ENCODE measurements around the gene COL4A4.

Gene COL4A4

DNA sequence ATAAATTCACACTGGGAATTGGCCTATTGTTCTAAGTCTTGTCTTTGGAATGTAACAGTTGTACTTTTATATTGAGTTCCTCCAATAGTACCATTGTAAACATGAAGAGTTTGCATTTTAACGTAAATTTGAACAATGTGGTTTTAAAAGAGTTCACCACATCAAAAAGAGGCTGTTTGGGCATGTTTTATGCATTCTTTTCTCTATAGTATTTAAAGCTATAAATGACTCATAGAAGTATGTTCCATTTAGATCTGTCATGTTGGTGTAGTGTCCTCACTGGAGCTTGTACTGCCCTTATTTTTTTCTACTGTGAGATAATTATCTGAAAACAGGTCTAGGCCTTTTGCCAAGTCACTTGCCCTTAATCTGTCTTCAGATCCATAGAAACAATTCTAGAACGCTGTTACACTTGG is 186.2 kb downstream of the COL4A4 start:
- Histone ChIP-seq H3K27ac (ENCODE audit: low read length) (peak overlapping the region; percentile 81), H3K36me3 (ENCODE audit: insufficient read depth, low read length) (0 out of 2 replicates have a peak, but pooled peaks cover 4% of the 10 kb centered on the region), H2AFZ (ENCODE audit: low read depth, low read length) (no peak overlapping the region), H3K4me3 (ENCODE audit: low read depth in 1 of 2, low read length in 2 of 2) (no peak overlapping the region), H3K79me2 (ENCODE audit: insufficient read depth, low read length) (no peaks in the 10 kb centered on the region), H3K27me3 (ENCODE audit: insufficient read depth, low read length, poor library complexity) (no peaks in the 10 kb centered on the region), H3K4me1 (ENCODE audit: insufficient read depth, low read length) (peaks cover 69% of the 10 kb centered on the region), H3K4me2 (ENCODE audit: insufficient read depth, low read length) (peak overlapping the region; percentile 17; the same call in 1 of the 2 replicates), H3K9me3 (ENCODE audit: insufficient read depth, low read length, severe bottlenecking) (no peaks in the 10 kb centered on the region), H4K20me1 (ENCODE audit: insufficient read depth, low read length) (no peaks in the 10 kb centered on the region), H3K9ac (ENCODE audit: low read depth, low read length) (peak overlapping the region; percentile 30; the same call in 1 of the 2 replicates)
- no peak for TF ChIP-seq EZH2 (IDR thresholded peaks at IDR 0.05; ENCODE audit: borderline replicate concordance, low read depth, low read length, severe bottlenecking)
- TF ChIP-seq, protein P1, sequence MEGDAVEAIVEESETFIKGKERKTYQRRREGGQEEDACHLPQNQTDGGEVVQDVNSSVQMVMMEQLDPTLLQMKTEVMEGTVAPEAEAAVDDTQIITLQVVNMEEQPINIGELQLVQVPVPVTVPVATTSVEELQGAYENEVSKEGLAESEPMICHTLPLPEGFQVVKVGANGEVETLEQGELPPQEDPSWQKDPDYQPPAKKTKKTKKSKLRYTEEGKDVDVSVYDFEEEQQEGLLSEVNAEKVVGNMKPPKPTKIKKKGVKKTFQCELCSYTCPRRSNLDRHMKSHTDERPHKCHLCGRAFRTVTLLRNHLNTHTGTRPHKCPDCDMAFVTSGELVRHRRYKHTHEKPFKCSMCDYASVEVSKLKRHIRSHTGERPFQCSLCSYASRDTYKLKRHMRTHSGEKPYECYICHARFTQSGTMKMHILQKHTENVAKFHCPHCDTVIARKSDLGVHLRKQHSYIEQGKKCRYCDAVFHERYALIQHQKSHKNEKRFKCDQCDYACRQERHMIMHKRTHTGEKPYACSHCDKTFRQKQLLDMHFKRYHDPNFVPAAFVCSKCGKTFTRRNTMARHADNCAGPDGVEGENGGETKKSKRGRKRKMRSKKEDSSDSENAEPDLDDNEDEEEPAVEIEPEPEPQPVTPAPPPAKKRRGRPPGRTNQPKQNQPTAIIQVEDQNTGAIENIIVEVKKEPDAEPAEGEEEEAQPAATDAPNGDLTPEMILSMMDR (IDR thresholded peaks at IDR 0.05; ENCODE audit: borderline replicate concordance, extremely low read depth, low read length, poor library complexity, severe bottlenecking) = no peak
- ATAC-seq (ENCODE audit: insufficient read depth, low read depth) = peak; percentile 72
- no peak for DNase-seq

DNA sequence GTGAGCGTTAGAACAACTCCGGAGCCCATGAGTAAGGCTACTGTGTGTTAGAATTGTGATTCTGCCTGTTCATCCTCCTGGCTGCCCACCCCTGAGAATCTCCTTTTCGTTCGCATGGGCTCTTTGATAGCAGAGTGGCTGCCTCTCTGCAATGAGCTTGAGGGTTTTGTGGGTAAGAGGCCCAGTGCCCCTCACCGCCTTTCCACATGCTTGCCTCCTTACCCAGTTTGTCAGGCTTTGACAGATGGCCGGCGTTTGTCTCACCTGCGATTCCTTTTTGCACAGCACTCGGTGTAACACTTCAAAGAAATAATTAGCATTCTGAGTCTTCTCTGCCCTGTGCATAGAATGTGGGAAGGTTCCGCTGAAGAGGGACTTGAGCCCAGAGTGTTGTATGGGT is 190.2 kb downstream of the COL4A4 start:
- no peak overlapping the region for H2AFZ ChIP-seq (ENCODE audit: low read depth, low read length)
- no peak overlapping the region for H3K4me3 ChIP-seq (ENCODE audit: low read depth in 1 of 2, low read length in 2 of 2)
- no peaks in the 10 kb centered on the region for H3K9me3 ChIP-seq (ENCODE audit: insufficient read depth, low read length, severe bottlenecking)
- H4K20me1 ChIP-seq (ENCODE audit: insufficient read depth, low read length) = no peaks in the 10 kb centered on the region
- ATAC-seq (ENCODE audit: insufficient read depth, low read depth) (peak; percentile 78), DNase-seq (peak; percentile 77)
- no peaks in the 10 kb centered on the region for H3K79me2 ChIP-seq (ENCODE audit: insufficient read depth, low read length)
- peaks cover 55% of the 10 kb centered on the region for H3K4me1 ChIP-seq (ENCODE audit: insufficient read depth, low read length)
- H3K9ac ChIP-seq (ENCODE audit: low read depth, low read length) = no peak overlapping the region
- no peaks in the 10 kb centered on the region for H3K27me3 ChIP-seq (ENCODE audit: insufficient read depth, low read length, poor library complexity)
- TF ChIP-seq, protein P1 (IDR thresholded peaks at IDR 0.05; ENCODE audit: borderline replicate concordance, extremely low read depth, low read length, poor library complexity, severe bottlenecking) = no peak
- TF ChIP-seq EZH2 (IDR thresholded peaks at IDR 0.05; ENCODE audit: borderline replicate concordance, low read depth, low read length, severe bottlenecking) = no peak
- H3K4me2 ChIP-seq (ENCODE audit: insufficient read depth, low read length) = no peak overlapping the region
- H3K27ac ChIP-seq (ENCODE audit: low read length) = peak overlapping the region; percentile 6; the same call in 1 of the 2 replicates
- H3K36me3 ChIP-seq (ENCODE audit: insufficient read depth, low read length) = no peaks in the 10 kb centered on the region

DNA sequence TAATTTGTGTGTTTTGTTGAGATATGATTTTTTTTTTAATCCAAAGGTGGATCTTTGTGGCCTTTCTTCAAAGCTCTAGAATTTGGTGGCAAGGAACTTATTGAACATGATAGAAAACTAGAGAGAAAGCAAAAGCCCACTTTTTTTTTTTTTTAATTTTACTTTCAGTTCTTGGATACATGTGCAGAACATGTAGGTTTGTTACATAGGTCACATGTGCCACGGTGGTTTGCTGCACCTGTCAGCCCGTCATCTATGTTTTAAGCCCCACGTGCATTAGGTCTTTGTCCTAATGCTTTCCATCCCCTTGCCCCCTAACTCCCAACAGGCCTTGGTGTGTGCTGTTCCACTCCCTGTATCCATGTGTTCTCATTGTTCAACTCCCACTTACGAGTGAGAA is 192.2 kb downstream of the COL4A4 start:
- no peaks in the 10 kb centered on the region for H4K20me1 ChIP-seq (ENCODE audit: insufficient read depth, low read length)

More for the DNA sequence above, 192.2 kb downstream of the COL4A4 start:
- Histone ChIP-seq H3K27me3 (ENCODE audit: insufficient read depth, low read length, poor library complexity) (no peaks in the 10 kb centered on the region), H3K4me2 (ENCODE audit: insufficient read depth, low read length) (no peak overlapping the region), H3K4me3 (ENCODE audit: low read depth in 1 of 2, low read length in 2 of 2) (no peak overlapping the region), H3K4me1 (ENCODE audit: insufficient read depth, low read length) (peaks cover 34% of the 10 kb centered on the region), H3K9me3 (ENCODE audit: insufficient read depth, low read length, severe bottlenecking) (no peaks in the 10 kb centered on the region), H3K27ac (ENCODE audit: low read length) (no peak overlapping the region), H3K79me2 (ENCODE audit: insufficient read depth, low read length) (no peaks in the 10 kb centered on the region), H2AFZ (ENCODE audit: low read depth, low read length) (no peak overlapping the region), H3K9ac (ENCODE audit: low read depth, low read length) (no peak overlapping the region), H3K36me3 (ENCODE audit: insufficient read depth, low read length) (no peaks in the 10 kb centered on the region)
- no peak for ATAC-seq (ENCODE audit: insufficient read depth, low read depth)
- no peak for DNase-seq
- TF ChIP-seq EZH2 (IDR thresholded peaks at IDR 0.05; ENCODE audit: borderline replicate concordance, low read depth, low read length, severe bottlenecking) = no peak
- TF ChIP-seq, protein P1 (IDR thresholded peaks at IDR 0.05; ENCODE audit: borderline replicate concordance, extremely low read depth, low read length, poor library complexity, severe bottlenecking) = no peak

All from DND-41 (cell line).